ENCODE results near the gene ARG2. TPM values are rescaled to one million over a fixed set of nuclear protein-coding genes. Genes with fewer than 3 reads are reported as not detected.

ARG2 gene
- total RNA-seq, 1 donor from 2014 or later: 59.1 TPM

- FAIRE-seq (no peak), DNase-seq (ENCODE audit: low spot score in 2 of 2) (no peak)
These were observed 10.5 kb downstream of the ARG2 start for GRCh38 chr14:67630186-67630585.

GRCh38 chr14:67630938-67631337, 11.2 kb downstream of the ARG2 start:
- DNase-seq (ENCODE audit: low spot score in 2 of 2) (no peak), FAIRE-seq (no peak)

DNA sequence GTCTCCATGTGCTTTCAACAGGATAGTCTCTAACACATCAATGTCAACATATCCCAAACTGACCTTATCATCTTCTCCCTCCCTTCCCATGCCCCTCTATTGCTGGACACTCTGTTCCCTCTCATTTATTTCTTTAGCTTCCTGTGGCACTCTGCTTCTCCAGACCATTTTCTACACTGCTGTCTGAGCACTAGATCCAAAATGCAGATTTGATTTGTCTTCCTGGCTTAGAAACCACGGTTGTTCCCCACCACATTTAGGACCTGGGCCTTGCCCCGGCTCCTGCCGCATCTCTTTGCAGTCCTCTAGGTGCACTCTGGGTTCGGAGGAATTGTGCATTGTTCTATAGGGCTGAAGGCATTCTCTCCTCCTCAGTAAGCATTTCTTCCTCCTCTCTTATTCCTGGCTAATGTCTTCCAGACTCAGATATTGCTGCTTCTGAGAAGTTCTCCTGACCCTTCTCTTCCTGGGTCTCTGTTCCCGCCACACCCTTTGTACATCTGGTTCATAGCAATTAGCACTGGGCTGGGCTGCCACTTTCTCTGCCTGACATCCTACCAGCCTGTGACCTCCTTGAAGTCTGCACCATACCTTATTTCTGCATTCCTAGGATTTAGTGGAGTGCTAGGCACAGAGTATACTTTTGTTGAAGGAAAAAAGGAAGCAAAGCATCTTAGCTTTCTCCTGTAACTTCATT, 13.9 kb downstream of the ARG2 start:
- no peak for FAIRE-seq

DNA sequence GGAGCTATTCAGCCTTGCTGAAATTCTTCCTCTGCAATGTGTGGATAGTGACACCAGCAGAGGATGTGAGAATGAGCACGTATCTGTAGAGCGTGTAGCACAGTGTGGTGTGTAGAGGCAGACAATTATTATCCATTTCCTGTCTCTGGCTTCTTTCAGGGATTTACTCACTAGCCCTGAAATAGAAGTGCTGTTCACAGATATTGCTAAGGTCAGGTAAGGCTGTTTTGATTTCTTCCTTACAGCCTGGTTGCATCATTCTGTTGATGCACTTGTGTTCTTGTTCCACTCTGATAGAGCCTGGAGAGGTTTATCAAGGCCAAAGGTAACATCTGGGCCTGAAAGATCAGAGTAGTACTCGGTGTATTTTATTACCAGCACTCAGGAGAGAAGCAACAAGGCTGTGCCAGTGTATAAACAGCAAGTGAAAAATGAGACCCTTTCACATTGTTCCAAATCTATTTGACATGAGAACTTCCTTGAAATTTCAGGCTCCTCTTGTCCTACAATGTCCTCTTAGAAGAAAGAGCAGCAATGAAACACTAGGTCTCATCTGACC, 16.7 kb downstream of the ARG2 start:
- DNase-seq (ENCODE audit: low spot score in 2 of 2) (no peak), FAIRE-seq (no peak)

More for the DNA sequence above, 13.9 kb downstream of the ARG2 start:
- DNase-seq (ENCODE audit: low spot score in 2 of 2): no peak

DNA sequence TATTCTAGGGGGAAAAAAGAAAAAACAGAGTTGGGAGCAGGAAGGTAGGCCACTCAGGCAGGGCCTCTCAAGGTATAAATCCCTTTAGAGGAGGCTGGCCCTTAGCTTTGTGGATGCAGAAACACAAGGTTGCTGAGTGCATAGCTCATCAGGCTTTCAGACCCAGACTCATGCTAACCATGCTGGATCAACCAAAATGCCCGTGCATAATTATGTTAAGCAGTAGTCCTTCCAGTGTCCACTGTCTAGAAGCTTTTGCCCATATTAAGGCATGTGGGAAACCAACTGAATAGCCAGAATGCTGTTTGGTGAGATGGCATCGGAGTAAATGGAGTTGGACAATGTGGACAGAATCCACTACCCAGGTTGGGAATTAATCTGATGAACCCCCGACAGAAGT, 18.9 kb downstream of the ARG2 start:
- FAIRE-seq (no peak), DNase-seq (ENCODE audit: low spot score in 2 of 2) (no peak)

DNA sequence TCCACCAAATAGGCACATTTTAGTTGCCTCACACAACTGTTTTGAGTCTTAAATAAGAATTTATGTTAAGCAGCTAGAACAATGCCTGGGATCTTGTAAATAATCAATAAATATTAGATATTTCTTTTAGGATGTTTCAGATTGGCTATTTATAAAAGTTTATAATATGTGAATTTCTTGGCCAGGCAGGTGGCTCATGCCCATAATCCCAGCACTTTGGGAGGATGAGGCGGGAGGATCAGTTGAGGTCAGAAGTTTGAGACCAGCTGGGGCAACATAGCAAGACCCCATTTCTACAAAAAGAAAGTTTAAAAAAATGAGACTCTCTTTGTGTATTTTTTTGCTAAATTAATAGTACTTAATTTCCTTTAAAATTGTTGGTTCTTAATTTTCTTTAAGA, 21.8 kb downstream of the ARG2 start:
- DNase-seq (ENCODE audit: low spot score in 2 of 2) (no peak), FAIRE-seq (no peak)

- DNase-seq (ENCODE audit: low spot score in 2 of 2) (no peak), FAIRE-seq (no peak)
These were observed 22.4 kb downstream of the ARG2 start for GRCh38 chr14:67641902-67642749.

GRCh38 chr14:67643713-67644112, 24.0 kb downstream of the ARG2 start:
- DNase-seq (ENCODE audit: low spot score in 2 of 2): no peak
- no peak for FAIRE-seq

DNA sequence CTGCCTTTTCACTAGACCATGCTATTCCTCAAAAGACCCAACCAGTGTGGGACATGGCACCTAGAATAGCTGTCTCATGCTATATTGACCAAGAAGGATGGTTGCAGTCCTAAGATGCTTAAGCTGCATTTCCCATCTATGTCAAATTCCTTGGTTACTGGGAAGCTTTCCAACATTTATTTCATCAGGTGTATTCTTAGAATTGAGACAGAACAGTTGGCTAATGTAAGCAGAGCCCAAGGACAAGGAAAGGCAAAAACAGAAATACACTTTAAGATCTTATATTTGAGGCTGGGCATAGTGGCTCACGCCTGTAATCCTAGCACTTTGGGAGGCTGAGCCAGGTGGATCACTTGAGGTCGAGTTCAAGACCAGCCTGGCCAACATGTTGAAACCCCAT, 24.7 kb downstream of the ARG2 start:
- FAIRE-seq: no peak
- no peak for DNase-seq (ENCODE audit: low spot score in 2 of 2)

GRCh38 chr14:67645414-67645813, 25.7 kb downstream of the ARG2 start:
- FAIRE-seq (no peak), DNase-seq (ENCODE audit: low spot score in 2 of 2) (no peak)

- FAIRE-seq (no peak), DNase-seq (ENCODE audit: low spot score in 2 of 2) (no peak)
These were observed 26.4 kb downstream of the ARG2 start for GRCh38 chr14:67646131-67646530.

- FAIRE-seq: no peak
- DNase-seq (ENCODE audit: low spot score in 2 of 2): no peak
These were observed 30.4 kb downstream of the ARG2 start for GRCh38 chr14:67650151-67650550.

GRCh38 chr14:67650694-67651093, 31.0 kb downstream of the ARG2 start:
- DNase-seq (ENCODE audit: low spot score in 2 of 2) (no peak), FAIRE-seq (no peak)

- FAIRE-seq (no peak), DNase-seq (ENCODE audit: low spot score in 2 of 2) (no peak)
These were observed 32.5 kb downstream of the ARG2 start for GRCh38 chr14:67652189-67652588.

GRCh38 chr14:67653651-67654280, 34.0 kb downstream of the ARG2 start:
- FAIRE-seq: no peak
- no peak for DNase-seq (ENCODE audit: low spot score in 2 of 2)

DNA sequence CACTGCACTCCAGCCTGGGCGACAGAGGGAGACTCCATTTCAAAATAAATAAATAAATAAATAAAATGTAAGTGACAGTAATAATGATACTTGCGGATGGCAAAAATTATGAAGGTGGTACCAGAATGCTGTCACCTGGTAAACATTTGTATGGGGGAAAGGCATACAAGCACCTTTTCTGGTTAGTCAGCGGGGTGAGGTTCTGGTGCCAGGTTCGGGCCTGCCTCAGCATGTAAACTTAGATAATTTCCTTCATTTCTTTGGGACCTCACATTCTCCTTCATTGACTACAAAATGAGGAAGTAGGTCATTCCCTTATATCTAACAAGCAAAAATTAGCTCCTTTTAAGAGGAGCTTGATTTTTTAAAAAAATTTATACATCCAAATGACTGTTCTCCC, 43.9 kb downstream of the ARG2 start:
- no peak for FAIRE-seq

DNA sequence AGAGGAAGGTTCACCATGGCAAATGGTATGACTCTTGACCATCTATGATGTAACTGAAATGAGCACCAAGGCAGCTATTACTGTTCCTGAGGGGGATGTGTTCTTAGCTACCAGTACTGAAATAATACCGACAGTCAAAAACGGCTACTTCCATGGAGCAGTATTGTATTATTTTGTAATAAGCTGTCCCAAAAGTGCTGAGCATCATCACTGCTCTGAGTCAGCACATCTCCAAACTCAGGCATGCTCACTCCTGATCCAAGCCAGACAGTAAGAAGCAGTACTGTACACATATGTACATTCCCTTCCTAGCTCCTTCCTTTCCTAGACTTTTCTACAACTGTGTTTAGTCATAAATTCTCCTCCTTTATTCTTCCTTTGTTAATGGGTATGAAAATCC, 46.1 kb downstream of the ARG2 start:
- FAIRE-seq: no peak

More for the DNA sequence above, 43.9 kb downstream of the ARG2 start:
- DNase-seq (ENCODE audit: low spot score in 2 of 2): no peak

DNA sequence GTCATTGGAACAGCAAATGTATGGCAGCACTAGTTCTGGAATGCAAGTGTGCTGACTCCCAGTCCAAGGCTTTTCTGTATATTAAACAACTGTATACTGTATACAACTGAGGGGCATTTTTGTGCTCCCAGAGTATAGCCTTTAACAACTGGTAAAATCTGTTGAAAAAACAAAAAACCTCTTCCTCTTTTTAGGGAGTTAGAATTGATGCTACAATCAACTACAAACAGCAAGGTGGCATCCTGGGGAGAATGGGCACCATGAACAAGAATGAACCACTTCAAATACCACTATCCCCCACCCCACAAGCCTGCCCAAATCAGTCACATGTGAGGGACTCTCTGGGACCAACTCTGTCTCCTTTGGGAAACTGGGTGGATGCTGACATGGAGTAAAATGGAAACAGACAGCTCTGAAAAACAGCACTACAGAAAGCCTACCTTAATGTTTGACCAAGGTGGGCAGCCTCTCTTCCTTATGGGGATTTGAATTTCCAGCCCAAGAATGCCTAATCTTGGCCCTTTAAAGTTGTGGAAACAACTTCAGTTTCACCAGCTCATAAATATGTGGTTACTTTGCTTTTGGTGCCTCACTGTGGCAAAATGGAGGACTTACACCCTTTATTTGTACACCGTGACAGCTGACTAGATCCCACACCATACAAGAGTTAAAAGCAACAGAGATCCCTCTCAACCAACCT, 47.2 kb downstream of the ARG2 start:
- DNase-seq (ENCODE audit: low spot score in 2 of 2) (peak; percentile 17 to 48), FAIRE-seq (no peak)

More for the DNA sequence above, 46.1 kb downstream of the ARG2 start:
- DNase-seq (ENCODE audit: low spot score in 2 of 2): no peak

DNA sequence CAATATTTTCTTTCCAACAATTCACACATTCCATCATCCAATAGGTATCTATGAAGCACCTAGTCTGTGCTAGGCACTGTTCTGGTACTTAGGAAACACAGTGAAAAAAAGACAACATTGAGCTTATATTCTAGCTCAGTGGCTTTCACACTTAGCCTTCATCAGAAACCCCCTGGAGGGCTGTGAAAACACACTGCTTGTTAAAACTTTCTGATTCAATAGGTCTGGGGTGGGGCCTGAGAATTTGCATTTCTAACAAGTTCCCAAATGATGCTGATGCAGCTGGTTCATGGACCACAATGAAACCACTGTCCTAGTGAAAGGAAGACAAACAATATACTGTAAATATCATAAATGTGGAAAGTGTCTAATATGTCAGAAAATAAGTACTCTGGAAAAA, 48.8 kb downstream of the ARG2 start:
- DNase-seq (ENCODE audit: low spot score in 2 of 2): no peak
- no peak for FAIRE-seq

GRCh38 chr14:67673451-67673850, 53.7 kb downstream of the ARG2 start:
- FAIRE-seq (no peak), DNase-seq (ENCODE audit: low spot score in 2 of 2) (no peak)

DNA sequence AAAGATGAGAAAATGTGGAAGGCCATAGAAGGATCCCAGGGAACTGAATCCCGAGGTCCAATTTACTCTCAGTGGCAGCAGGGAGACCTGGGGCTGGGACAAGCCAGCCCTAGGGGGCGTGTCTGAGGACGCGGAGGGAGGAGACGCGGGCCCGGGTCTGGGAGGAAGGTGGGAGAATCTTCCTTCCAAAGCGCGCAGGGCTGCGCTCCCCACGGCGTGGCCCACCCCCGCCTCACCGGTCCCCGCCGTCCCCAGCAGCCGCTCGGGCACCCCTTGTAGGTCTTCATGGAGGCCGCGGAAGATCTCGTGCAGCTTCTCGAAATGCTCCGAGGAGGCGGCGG, 54.4 kb downstream of the ARG2 start:
- DNase-seq (ENCODE audit: low spot score in 2 of 2): peak; percentile 59 to 66
- FAIRE-seq: no peak
